DOHH2 (cell line): Measurements from ENCODE around the gene PRXL2A.

Experiments
- CTCF ChIP-seq: fragments of 200-600 bp; sonication (generic); IDR thresholded peaks from one replicate; pipeline ENCODE4 v1.5.1; 2014; ENCODE audit warnings: antibody characterized with exemption, mild to moderate bottlenecking, low read depth, low read length; ENCODE audit not compliant: poor library complexity, severe bottlenecking
- EZH2phosphoT487 ChIP-seq: fragments of 200-600 bp; sonication (generic); IDR thresholded peaks from 2 replicates; pipeline ENCODE4 v1.6.1; 2017; ENCODE audit warnings: borderline replicate concordance, mild to moderate bottlenecking, antibody characterized with exemption, low read length, moderate library complexity, mixed read lengths

GRCh38 chr10:80465839-80466590 lies 57.7 kb downstream of the PRXL2A start:
- TF ChIP-seq CTCF (no peak), EZH2phosphoT487 (no peak)
